GM21619 (cell line): ENCODE measurements around the gene TOE1.
"Not testable (repeated sequence)": the region's sequence is repeated elsewhere in the genome, so short reads cannot be mapped to it uniquely, and the experiment has no call there.

Experiments used
- ATAC-seq: cut with Tn5 transposase; IDR thresholded peaks from one replicate; pipeline ENCODE4 v1.9.1; 2021; ENCODE audit not compliant: unreplicated experiment

The TOE1 gene

DNA sequence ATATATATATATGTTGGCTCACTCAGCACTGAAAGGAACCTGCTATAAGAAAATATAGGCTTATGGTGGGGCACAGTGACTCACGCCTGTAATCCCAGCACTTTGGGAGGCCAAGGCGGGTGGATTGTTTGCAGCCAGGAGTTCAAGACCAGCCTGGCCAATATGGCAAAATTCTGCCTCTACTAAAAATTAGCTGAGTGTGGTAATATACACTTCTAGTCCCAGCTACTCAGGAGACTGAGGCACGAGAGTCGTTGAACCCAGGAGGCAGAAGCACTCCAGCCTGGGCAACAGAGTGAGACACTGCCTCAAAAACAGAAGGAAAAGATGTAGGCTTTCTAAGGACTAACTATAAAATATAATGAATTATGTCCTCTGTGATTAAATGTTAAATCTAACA lies 14.9 kb downstream of the TOE1 start:
- ATAC-seq, result no peak

DNA sequence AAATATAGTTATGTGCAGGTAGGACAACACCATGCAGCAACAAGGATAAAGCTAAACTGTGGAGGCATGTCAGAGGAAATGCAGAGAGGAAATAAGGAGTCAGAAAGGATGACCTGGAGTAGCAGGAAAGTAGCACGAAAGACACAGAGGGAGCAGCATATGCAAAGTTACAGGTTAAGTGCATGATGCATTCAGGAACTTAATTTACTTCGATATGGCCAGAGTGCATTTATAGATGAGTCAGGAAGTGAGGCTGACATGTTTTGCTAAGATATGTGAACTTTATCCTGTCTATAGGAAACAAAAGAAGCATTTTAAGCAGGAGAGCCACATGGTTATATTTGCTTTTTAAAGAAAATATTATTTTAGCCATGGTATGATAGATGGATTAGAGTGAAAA lies 15.7 kb downstream of the TOE1 start:
- no peak for ATAC-seq

DNA sequence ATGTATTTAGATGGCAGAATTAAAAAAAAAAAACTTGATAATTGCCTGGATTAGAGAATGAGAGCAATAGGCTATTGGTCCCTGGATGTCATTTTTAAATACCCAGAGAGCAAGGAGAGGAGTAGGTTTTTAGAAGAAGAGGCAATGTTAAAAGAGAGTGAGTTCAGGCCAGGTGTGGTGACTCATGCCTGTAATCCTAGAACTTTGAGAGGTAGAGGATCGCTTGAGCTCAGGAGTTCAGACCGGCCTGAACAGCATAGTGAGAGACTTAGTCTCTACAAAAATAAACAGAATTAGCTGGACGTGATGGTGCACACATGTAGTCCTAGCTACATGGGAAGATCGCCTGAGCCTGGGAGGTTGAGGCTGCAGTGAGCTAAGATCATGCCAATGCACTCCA lies 16.2 kb downstream of the TOE1 start:
- no peak for ATAC-seq

DNA sequence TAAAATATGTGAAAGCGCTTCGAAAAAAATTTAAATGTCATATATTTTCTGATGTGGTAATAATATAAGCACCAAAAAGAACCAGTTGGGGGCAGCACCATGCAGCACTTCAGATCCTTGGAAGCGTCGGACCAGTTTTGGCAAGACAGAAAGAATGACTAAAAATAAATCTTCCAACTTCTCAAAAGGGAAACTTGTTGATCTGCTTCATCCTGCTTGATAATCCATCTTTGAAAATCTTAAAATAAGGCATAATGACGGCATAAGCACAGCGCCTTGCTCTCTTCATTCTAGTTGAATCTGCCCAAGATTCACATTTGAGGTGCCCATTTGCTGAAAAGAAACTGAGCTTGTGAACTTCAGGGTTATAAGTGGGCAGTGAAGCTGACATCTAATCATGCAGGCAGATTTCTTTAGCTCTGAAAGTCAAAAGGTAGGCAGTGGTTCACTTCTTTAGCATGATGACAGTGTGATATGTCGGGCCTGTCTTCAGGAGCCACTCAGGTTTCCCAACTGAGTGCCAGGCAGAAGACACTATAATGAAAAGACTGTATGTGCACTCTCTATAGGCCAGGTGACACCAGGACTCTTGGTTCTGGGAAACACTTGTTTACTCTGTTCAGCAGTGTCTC lies 20.0 kb downstream of the TOE1 start:
- no peak for ATAC-seq

DNA sequence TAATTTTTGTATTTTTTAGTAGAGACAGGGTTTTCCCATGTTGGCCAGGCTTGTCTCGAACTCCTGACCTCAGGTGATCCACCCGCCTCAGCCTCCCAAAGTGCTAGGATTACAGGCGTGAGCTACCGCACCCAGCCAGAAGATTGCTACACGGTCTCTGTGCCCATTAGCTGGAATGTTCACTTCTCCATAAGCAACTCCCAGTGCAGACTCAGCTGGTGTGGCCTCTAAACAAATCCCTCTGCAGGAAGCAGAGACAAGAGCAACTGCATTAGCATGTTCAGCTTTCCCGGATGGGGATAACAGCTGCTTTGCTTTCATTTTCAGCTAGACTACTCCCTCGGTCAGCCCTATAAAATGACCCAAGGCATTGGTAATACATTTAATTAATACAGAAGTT lies 21.0 kb downstream of the TOE1 start:
- ATAC-seq, result not testable (repeated sequence)

DNA sequence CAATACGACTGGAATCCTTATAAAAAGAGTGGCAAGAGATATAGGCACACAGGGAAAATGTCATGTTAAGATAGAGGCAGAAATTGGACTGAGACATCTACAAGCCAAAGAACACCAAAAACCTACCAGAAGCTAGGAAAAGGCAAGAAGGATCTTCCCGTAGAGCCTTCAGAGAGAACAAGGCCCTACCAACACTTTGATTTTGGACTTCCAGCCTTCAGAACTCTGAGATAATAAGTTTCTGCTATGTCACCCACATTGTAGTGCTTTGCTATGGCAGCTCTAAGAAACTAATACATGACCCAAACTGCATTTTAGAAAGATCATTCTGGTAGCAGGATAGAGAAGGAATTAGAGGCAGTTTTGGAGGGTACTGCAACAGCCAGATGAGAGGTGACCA lies 24.3 kb downstream of the TOE1 start:
- ATAC-seq, result no peak

DNA sequence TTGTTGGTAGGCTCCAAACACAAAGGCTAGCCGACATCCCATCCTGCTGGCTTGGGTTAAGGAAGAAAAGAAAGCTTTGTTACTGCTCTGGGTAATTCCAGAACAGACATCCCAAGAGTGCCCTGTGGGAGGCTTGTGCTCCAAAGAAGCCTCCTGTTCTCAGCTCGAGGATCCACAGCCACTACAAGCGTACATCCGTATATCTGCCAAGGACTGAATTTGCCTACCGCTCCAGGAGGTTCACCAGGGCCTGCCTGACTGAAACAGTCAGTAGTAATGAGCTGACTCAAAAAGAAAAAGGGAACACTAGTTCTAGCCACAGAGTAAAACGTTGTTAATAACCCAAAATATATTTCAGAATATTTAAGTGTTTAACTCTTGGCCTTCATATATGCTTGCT lies 25.1 kb downstream of the TOE1 start:
- ATAC-seq, result peak; percentile 65

DNA sequence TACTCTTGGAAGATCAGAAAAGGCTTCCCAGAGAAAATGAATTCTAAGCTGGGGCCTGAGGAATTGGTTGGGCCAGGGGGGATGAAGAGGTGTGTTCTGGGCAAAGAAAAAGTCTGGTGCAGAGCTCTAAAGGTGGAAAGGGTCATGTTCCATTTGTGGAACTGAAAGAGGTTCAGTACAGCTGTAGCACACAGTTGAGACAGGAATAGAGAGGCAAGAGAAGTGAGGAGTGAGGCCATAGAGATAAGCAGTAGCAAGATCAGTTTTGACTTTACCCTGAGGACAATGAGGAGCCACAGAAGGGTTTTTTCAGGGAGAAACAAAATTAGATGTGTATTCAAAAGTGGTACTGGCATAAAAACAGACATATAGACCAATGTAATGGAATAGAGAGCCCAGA lies 30.6 kb downstream of the TOE1 start:
- peak; percentile 73 for ATAC-seq

DNA sequence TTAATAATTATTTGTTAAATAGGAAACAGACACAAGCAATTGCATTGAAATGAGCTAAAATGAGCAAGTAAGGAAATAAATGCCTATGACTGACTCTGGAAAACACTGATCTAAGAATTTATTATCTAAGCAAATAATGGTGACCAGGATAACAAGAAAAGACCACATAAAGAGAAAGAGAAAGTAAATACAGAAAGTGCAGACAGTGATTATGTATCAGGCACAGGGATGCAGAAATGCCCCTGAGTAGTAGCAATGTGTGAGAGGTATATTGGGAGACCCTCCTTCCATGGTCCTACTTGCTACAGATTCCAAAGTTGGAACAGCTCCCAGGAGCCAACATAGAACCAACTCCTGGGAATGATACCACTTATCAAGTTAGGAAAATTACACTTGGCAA lies 33.6 kb downstream of the TOE1 start:
- no peak for ATAC-seq

DNA sequence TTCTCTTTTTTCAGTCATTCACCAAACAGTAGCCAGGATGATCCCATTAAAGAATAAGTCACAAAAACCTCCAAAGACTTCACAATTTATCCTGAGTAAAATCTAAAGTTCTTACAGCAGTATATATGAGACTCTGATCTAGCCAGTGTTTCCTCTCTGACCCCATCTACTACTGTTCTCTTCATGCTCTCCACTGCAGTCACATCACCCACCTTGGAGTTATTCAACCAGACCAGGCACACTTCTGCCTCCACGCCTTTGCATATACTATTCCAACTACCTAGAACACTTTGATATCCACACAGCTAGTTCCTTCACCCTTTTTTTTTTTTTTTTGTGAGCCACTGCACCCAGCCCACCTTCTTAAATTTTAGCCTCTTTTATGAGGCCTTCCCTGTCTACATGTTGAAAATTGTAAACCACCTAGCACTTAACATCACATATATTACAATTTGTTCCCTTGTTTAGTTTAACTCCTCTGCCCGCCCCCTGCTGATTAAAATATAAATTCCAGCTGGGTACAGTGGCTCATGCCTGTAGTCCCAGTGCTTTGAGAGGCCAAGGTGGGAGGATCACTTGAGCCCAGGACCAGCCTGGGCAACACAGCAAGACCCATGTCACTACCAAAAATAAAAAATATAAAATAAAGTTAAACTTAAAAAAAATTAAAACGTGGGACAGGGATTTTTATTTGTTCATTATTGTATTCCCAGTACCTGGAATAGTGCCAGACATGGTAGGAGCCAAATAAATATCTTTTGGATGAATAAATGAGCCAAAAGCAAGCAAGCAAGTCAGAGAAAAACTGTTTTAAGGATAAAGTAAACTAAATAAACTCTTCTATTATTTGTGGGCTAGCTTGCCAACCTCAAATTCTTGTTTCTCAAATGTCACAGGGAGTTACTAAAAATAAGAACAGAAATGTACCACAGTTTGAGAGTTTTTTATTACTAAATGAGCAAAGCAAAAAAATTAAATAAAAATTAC lies 35.4 kb downstream of the TOE1 start:
- ATAC-seq, result no peak

DNA sequence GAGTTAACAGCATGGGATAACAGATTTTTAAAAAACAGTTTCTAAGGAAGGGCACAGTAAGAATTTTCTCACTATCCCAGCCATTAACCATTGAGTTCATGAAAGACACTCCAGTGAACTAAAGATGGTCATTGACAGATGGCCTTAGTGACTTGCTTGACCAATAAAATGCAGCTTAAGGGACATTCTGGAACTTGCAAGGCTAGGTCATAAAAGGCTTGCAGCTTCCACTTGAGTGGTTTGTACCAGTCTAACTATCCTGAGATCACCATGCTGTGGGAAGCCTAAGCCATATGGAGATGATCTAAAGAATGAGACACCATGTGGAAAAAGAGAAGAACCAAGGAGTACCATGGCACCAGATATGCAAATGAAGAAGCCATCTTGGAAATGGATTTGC lies 38.2 kb downstream of the TOE1 start:
- ATAC-seq, result no peak

DNA sequence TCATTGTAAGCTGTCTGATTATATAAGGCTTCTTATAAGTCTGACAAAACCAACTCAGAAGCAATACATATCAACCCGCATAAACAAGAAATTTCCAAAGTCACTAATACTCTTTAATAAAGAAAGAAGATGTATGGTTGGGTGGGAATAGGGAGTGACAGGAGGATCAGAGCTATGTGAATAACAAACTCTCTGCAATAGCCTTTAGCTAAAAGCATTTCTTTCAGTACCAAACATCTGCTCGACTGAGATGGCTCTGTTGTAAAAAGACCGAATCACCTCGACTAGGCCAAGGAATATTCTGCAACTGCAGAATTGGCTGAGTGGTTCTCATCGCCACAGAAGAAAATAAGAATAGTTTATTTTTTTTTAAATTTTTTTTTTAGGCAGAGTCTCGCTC lies 39.6 kb downstream of the TOE1 start:
- no peak for ATAC-seq

DNA sequence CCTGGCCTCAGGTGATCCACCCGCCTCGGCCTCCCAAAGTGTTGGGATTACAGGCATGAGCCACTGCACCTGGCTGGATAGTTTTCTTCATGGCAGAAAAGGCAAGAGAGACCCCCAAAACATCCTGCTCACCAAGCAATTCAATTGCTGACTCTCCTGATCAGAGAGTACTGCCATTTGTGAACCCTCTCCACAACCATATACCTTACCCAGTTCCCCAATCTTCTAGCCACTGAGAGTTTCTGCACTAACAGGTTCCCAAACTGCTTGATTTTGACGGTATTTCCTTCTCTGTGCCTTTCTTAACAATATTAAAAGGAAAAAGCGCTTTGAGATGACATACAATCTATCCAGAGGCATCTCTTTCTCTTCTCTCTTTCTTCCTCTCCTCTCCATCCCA lies 40.2 kb downstream of the TOE1 start:
- ATAC-seq, result no peak

DNA sequence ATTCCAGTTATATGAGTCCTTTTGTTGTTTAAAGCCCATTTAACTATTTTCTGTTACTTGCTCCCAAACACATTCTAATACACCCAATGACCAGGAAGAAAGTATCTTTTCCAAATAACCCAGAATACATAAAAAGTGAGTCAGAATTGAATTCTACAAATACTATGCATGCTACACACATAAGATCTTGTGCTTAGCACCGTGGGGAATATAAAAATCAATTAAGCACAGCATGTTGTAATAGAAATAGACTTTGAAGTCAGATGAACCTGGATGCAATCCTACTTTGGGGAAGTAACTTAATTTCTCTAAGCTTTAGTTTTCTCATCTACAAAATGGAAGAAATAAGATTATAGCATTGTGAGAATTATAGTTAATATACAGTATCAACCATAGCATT lies 40.8 kb downstream of the TOE1 start:
- no peak for ATAC-seq

DNA sequence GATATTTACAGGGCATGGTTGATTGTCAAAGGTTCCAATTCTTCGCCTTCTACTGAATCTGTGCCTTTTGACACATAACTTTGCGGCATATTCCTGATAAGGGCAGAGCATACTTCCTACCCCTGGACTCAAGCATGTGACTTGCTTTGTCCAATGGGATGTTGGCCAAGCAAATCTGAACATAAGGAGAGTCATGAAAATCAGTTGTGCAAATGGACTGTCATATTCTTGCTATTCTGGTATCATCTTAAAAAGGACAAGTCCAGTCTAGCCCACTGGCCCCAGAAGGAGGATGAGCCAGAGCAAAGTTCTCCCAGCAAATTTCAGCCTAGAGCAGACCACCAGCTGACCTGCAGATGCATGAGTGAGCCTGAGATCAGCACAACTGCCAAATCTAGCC lies 41.3 kb downstream of the TOE1 start:
- ATAC-seq, result no peak

DNA sequence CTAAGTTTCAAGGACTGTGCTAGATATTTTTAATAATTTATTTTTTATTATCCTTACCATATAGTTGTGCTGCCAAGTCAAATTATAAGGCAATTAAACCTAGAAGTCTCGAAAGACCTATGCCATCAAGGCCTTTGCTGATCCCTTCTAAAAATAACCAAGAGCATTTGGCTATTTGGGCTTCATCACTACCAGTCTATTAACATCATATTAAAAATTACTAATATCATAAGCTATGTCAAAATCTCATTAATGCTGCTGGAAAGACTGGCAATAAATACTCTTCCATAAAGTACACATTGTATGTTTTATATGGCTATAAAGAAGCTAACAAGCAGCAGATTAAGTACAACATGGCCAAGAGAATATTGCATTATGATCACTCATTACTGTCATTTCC lies 43.2 kb downstream of the TOE1 start:
- ATAC-seq, result no peak

DNA sequence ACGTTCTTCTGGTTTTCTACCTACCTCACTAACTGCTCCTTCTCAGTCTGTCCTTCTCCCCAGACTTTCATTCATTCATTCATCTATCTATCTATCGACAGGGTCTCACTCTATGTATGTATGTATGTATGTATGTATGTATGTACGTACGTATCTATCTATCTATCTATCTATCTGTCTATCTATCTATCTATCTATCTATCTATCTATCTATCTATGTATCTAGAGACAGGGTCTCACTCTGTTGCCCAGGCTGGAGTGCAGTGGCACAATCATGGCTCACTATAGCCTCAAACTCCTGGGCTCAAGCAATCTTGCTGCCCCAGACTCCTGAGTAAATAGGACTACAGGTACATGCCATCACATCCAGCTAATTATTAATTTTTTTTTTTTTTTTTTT lies 44.2 kb downstream of the TOE1 start:
- not testable (repeated sequence) for ATAC-seq

DNA sequence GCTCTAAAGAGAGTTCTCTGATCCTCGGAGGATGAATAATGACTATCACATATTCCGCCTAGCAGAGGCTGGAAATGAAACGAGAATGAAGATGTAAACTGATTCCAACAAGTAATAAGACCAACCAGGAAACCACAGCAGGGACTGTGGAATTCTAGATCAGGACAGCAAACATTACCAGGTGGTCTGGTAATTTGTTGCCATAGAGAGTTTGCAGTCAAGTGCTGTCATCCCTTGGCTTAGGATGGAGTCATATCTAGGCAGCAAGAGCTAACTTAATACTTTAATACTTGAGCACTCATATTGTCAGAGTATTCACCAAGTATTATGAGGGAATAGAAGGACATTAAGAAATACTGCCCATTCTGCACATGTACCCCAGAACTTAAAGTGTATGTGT lies 45.3 kb downstream of the TOE1 start:
- no peak for ATAC-seq

DNA sequence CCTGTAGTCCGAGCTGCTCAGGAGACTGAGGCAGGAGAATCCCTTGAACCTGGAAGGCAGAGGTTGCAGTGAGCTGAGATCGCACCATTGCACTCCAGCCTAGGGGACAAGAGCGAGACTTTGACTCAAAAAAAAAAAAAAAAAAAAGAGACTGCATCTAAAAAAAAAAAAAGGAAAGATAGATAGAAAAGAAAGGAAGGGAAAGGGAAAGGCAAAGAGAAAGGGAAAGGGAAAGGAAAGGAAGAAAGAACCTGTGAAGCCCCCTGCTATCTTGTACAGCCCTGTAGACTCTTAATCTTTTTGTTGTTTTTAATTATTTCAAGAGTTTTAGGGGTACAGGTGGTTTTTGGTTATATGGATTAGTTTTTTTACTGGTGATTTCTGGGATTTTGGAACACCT lies 46.2 kb downstream of the TOE1 start:
- ATAC-seq, result no peak
